GM12878 (cell line): ENCODE results near the gene SIPA1. TPM values are rescaled to one million over a fixed set of nuclear protein-coding genes. Genes with fewer than 3 reads are reported as not detected.

ENCODE experiments used
- ATAC-seq: fragments of 200-7000 bp; cut with Tn5 transposase; 3 replicates; pipeline ENCODE4 v1.9.1; 2020; ENCODE audit warnings: mild to moderate bottlenecking, moderate library complexity
- BruUV-seq: library from RNA; stranded (reverse); fragments of 400-500 nt; replicated peaks from 2 replicates; lab custom pipeline; 2021; lab: Mats Ljungman, UMichigan
- CTCF ChIA-PET: fragments of 300-600 bp; sonication (Branson Sonifier 250); formaldehyde crosslinking; extraction: SDS; loops from one replicate; lab custom pipeline; 2021; ENCODE audit warnings: inconsistent platforms; lab: Yijun Ruan, JAX
- POLR2A ChIA-PET: fragments of 350-600 bp; formaldehyde crosslinking; extraction: SDS; loops from one replicate; lab custom pipeline; 2021; ENCODE audit warnings: inconsistent platforms; lab: Charles Lee
- RAD21 ChIA-PET: fragments of 300-600 bp; sonication (Branson Sonifier 250); formaldehyde crosslinking; loops from one replicate; lab custom pipeline; 2023; ENCODE audit warnings: antibody characterized with exemption; ENCODE audit not compliant: unreplicated experiment; lab: Charles Lee
- SMC1A ChIA-PET: fragments of 300-600 bp; sonication (Branson Sonifier 250); formaldehyde crosslinking; loops from one replicate; lab custom pipeline; 2023; ENCODE audit not compliant: unreplicated experiment, uncharacterized antibody; lab: Charles Lee
- DNase-seq: peaks from one replicate; pipeline ENCODE4 v3.0.0-alpha.2; 2011; ENCODE audit warnings: low read depth, low spot score
- FAIRE-seq: peaks from 3 replicates; lab custom pipeline; 2011; peaks lifted over from hg19 to GRCh38; lab: Jason Lieb, UNC
- H2AFZ ChIP-seq: 2 replicates; pipeline ENCODE4 v1.6.0; 2011; ENCODE audit warnings: low read depth, low read length, control low read depth; ENCODE audit not compliant: control insufficient read depth
- H3K27ac ChIP-seq: 2 replicates; pipeline ENCODE4 v1.5.1; 2011; ENCODE audit warnings: control low read depth; ENCODE audit not compliant: control insufficient read depth, insufficient read depth
- H3K27me3 ChIP-seq, 2 experiments: replicated peaks in 1 of 2; 2 replicates each; pipeline versions ENCODE4 v1.6.0 to v1.6.1; 2011; ENCODE audit warnings: low read length in 1 of 2; ENCODE audit not compliant: control insufficient read depth in 2 of 2, insufficient read depth in 2 of 2
- H3K36me3 ChIP-seq, 2 experiments: 2 replicates each; pipeline ENCODE4 v1.5.1; 2011; ENCODE audit warnings: low read length in 1 of 2; ENCODE audit not compliant: control insufficient read depth in 2 of 2, insufficient read depth in 2 of 2
- H3K4me1 ChIP-seq: 2 replicates; pipeline ENCODE4 v1.6.1; 2011; ENCODE audit warnings: mild to moderate bottlenecking, low read length, moderate library complexity, mixed read lengths; ENCODE audit not compliant: control insufficient read depth, insufficient read depth
- H3K4me2 ChIP-seq: 2 replicates; pipeline ENCODE4 v1.6.0; 2011; ENCODE audit warnings: control low read depth; ENCODE audit not compliant: control insufficient read depth, insufficient read depth
- H3K4me3 ChIP-seq: fragments of 200-600 bp; sonication (generic); 2 replicates; pipeline ENCODE4 v1.5.1; 2016
- H3K79me2 ChIP-seq: 2 replicates; pipeline ENCODE4 v1.6.0; 2011; ENCODE audit warnings: low read length; ENCODE audit not compliant: control insufficient read depth, insufficient read depth
- H3K9ac ChIP-seq: 2 replicates; pipeline ENCODE4 v1.8.0; 2011; ENCODE audit warnings: low read length, control low read depth, mixed read lengths; ENCODE audit not compliant: control insufficient read depth, insufficient read depth
- H3K9me3 ChIP-seq: replicated peaks from 3 replicates; pipeline ENCODE4 v1.5.1; 2011; ENCODE audit warnings: mild to moderate bottlenecking, low read length; ENCODE audit not compliant: control insufficient read depth, insufficient read depth
- H4K20me1 ChIP-seq: 2 replicates; pipeline ENCODE4 v1.6.0; 2011; ENCODE audit not compliant: control insufficient read depth, insufficient read depth
- FOXK2 ChIP-seq: fragments of 450-650 bp; IDR thresholded peaks from 2 replicates; pipeline ENCODE4 v1.6.1; 2017; ENCODE audit warnings: mild to moderate bottlenecking, moderate library complexity
- MAX ChIP-seq: IDR thresholded peaks from 2 replicates; pipeline ENCODE4 v1.6.1; 2012; ENCODE audit warnings: low read depth, low read length, improper control_type of control experiment
- NFYB ChIP-seq: IDR thresholded peaks from 2 replicates; pipeline ENCODE4 v1.6.1; 2011; ENCODE audit warnings: low read depth, mild to moderate bottlenecking, low read length, improper control_type of control experiment, moderate library complexity; ENCODE audit not compliant: insufficient read depth
- WGBS: methylation state at CpG from one replicate; pipeline ENCODE4 v1.1.6; 2016; ENCODE audit warnings: low lambda C conversion rate; ENCODE audit not compliant: insufficient replicate concordance, insufficient coverage; ENCODE audit errors: missing lambda C conversion rate; 5-methylcytosine and 5-hydroxymethylcytosine counted together
- in situ Hi-C: fragments of 300-500 bp; cut with MboI; formaldehyde crosslinking; loops from 9 replicates; pipeline ENCODE4 v1.14.3; 2018; ENCODE audit warnings: mixed read lengths
- intact Hi-C: fragments of 100-400 bp; cut with micrococcal nuclease; formaldehyde crosslinking; loops from one replicate; pipeline ENCODE4 v1.14.2; 2022; ENCODE audit not compliant: unreplicated experiment
- polyA plus RNA-seq, 11 experiments: library from polyadenylated mRNA; depleted of rRNA in 4 of 11; unstranded in 6 of 11; stranded (reverse) in 5 of 11; fragments of >200 nt; fragmentation: Nextera tagmentation in 4 of 11; fragmentation: Illumina TruSeq in 1 of 11; extraction: Ambion mirVana in 4 of 11; extraction: Trizol in 1 of 11; gene quantifications; 1 replicate in 1 of 11; 2 replicates in 10 of 11; pipeline versions ENCODE4 v1.2.1 to v1.2.3, GENCODE V29; 2011 to 2016; ENCODE audit warnings: inconsistent platforms in 2 of 11, missing spikeins in 2 of 11, low read depth in 1 of 11
- total RNA-seq, 4 experiments: library from RNA; depleted of rRNA in 3 of 4; stranded (reverse); fragments of >200 nt in 3 of 4; fragmentation: Illumina TruSeq in 1 of 4; extraction: Trizol in 1 of 4; gene quantifications; 2 replicates each; pipeline versions ENCODE4 v1.2.1 to v1.2.3, GENCODE V29; 2013 to 2021

SIPA1 gene
- total and polyA plus RNA-seq, 10 of the 15 experiments (the other 5 are each of a cell fraction or from before 2014, with no cell fraction given): 1.0 to 139 (median 33.4) TPM

GRCh38 chr11:65649656-65650546 lies 12.0 kb downstream of the SIPA1 start:
- TF ChIP-seq FOXK2 (no peak), NFYB (no peak), MAX (no peak)
- Histone ChIP-seq H3K4me1 (peaks cover 16% of the 10 kb centered on the region), H3K4me3 (no peak overlapping the region), H3K9me3 (no peaks in the 10 kb centered on the region), H2AFZ (no peak overlapping the region), H3K27me3 (no peaks in the 10 kb centered on the region), H3K79me2 (no peaks in the 10 kb centered on the region; the same call in none of the 2 replicates), H3K36me3 (peaks cover 18 to 39% of the 10 kb centered on the region in 2 experiments), H3K9ac (no peak overlapping the region), H3K4me2 (no peak overlapping the region), H3K27ac (no peak overlapping the region), H4K20me1 (no peaks in the 10 kb centered on the region)
- FAIRE-seq (no peak), DNase-seq (no peak), ATAC-seq (no peak)
- WGBS: 93% methylated on average over 16 of the region's 16 CpGs
- intact Hi-C loops (no loop called here), in situ Hi-C loops (no loop called here)
- ChIA-PET RAD21 (interaction anchor here (1.0 kb wide), 1 partner anchor 12 kb away, joined by 3 read pairs; no protein-coding TSS in a partner anchor), POLR2A (interaction anchor here (7.9 kb wide), 1 partner anchor 9 kb away, joined by 100 read pairs; the partner anchor contains the start of gene SIPA1), SMC1A (no interaction called here), CTCF (interaction anchor here (0.8 kb wide), 1 partner anchor 62 kb away, joined by 3 read pairs; no protein-coding TSS in a partner anchor)
- TSS peak; percentile 27 for BruUV-seq
